Measurements from ENCODE around the gene ASIC2. TPM values are rescaled to one million over a fixed set of nuclear protein-coding genes. Genes with fewer than 3 reads are reported as not detected.

The ASIC2 gene
- total RNA-seq, 1 experiment from 2014 or later = 0.11 TPM

GRCh38 chr17:33267271-33267790 is 25.8 kb downstream of the ASIC2 start:
- Histone ChIP-seq H3K27ac (ENCODE audit: low read length) (peak overlapping the region; percentile 73), H3K9ac (ENCODE audit: low read length) (no peak overlapping the region)

GRCh38 chr17:33266611-33267010 is 26.5 kb downstream of the ASIC2 start:
- intact Hi-C loops (cut with micrococcal nuclease) = no loop called here
- ChIA-PET CTCF (no interaction called here), POLR2A (ENCODE audit: unreplicated experiment) (no interaction called here)

More at GRCh38 chr17:33267271-33267790, 25.8 kb downstream of the ASIC2 start:
- BruUV-seq (replicated peaks) = no TSS peak
- no peak overlapping the region for H2AFZ ChIP-seq (ENCODE audit: low read length)
- no peaks in the 10 kb centered on the region for H3K9me3 ChIP-seq (ENCODE audit: low read length)
- H3K9me2 ChIP-seq (replicated peaks; ENCODE audit: low read length) = no peaks in the 10 kb centered on the region
- H3K79me2 ChIP-seq (ENCODE audit: low read length) = no peaks in the 10 kb centered on the region
- ATAC-seq (peak; percentile 45), DNase-seq (peak; percentile 84)
- H3K4me3 ChIP-seq (ENCODE audit: low read length) = no peak overlapping the region
- H3K27me3 ChIP-seq (ENCODE audit: low read length) = no peaks in the 10 kb centered on the region
- ChIA-PET CTCF (no interaction called here), POLR2A (ENCODE audit: unreplicated experiment) (no interaction called here)
- no peaks in the 10 kb centered on the region for H3F3A ChIP-seq (ENCODE audit: low read length, unreplicated experiment)
- no peaks in the 10 kb centered on the region for H4K20me1 ChIP-seq (ENCODE audit: low read length)
- peak overlapping the region; percentile 53 for H3K4me2 ChIP-seq (ENCODE audit: low read length)
- H3K4me1 ChIP-seq (ENCODE audit: insufficient read depth, low read length) = peaks cover 14% of the 10 kb centered on the region
- intact Hi-C loops (cut with micrococcal nuclease) = no loop called here
- no peaks in the 10 kb centered on the region for H3K36me3 ChIP-seq (ENCODE audit: low read depth, low read length)
- TF ChIP-seq EZH2phosphoT487 (IDR thresholded peaks at IDR 0.05; ENCODE audit: borderline replicate concordance, low read length) (no peak), CTCF (conservative IDR thresholded peaks at IDR 0.05; ENCODE audit: low read depth, low read length) (no peak), EZH2 (IDR thresholded peaks at IDR 0.05; ENCODE audit: low read length, unreplicated experiment) (no peak)

More at GRCh38 chr17:33266611-33267010, 26.5 kb downstream of the ASIC2 start:
- peaks cover 14% of the 10 kb centered on the region for H3K4me1 ChIP-seq (ENCODE audit: insufficient read depth, low read length)
- ATAC-seq (no peak), DNase-seq (no peak)
- no peaks in the 10 kb centered on the region for H4K20me1 ChIP-seq (ENCODE audit: low read length)
- no peaks in the 10 kb centered on the region for H3F3A ChIP-seq (ENCODE audit: low read length, unreplicated experiment)
- no peaks in the 10 kb centered on the region for H3K9me2 ChIP-seq (replicated peaks; ENCODE audit: low read length)
- no peak overlapping the region for H2AFZ ChIP-seq (ENCODE audit: low read length)
- H3K27me3 ChIP-seq (ENCODE audit: low read length) = no peaks in the 10 kb centered on the region
- TF ChIP-seq CTCF (conservative IDR thresholded peaks at IDR 0.05; ENCODE audit: low read depth, low read length) = no peak
- TF ChIP-seq EZH2phosphoT487 (IDR thresholded peaks at IDR 0.05; ENCODE audit: borderline replicate concordance, low read length) = no peak
- TF ChIP-seq EZH2 (IDR thresholded peaks at IDR 0.05; ENCODE audit: low read length, unreplicated experiment) = no peak
- no peak overlapping the region for H3K4me3 ChIP-seq (ENCODE audit: low read length)
- H3K9ac ChIP-seq (ENCODE audit: low read length) = no peak overlapping the region
- H3K9me3 ChIP-seq (ENCODE audit: low read length) = no peaks in the 10 kb centered on the region
- no TSS peak for BruUV-seq (replicated peaks)
- no peaks in the 10 kb centered on the region for H3K36me3 ChIP-seq (ENCODE audit: low read depth, low read length)
- H3K27ac ChIP-seq (ENCODE audit: low read length) = peak overlapping the region; percentile 43
- no peaks in the 10 kb centered on the region for H3K79me2 ChIP-seq (ENCODE audit: low read length)
- H3K4me2 ChIP-seq (ENCODE audit: low read length) = peak overlapping the region; percentile 53; the same call in 1 of the 2 replicates
